Naive B cell (primary cell): ENCODE measurements around the gene C11orf21. TPM values are rescaled to one million over a fixed set of nuclear protein-coding genes. Genes with fewer than 3 reads are reported as not detected.

Source experiments
- ATAC-seq, 2 donors: fragments of 150-1000 bp; cut with Tn5 transposase; 2 replicates each; pipeline ENCODE4 v1.10.0; 2021; ENCODE audit warnings: low read depth in 2 of 2, mild to moderate bottlenecking in 2 of 2, moderate library complexity in 2 of 2
- DNase-seq: peaks from one replicate; pipeline ENCODE4 v3.0.0; 2022
- H3K27ac Mint-ChIP-seq, 6 donors: one replicate each; pipeline ENCODE4 v1.8.0; 2020 to 2022; ENCODE audit warnings: mild to moderate bottlenecking in 6 of 6, mixed read lengths in 6 of 6, moderate library complexity in 5 of 6, inconsistent platforms in 2 of 6
- H3K27me3 Mint-ChIP-seq, 3 donors: one replicate each; pipeline ENCODE4 v1.8.0; 2021 to 2022; ENCODE audit warnings: mixed read lengths in 3 of 3, mild to moderate bottlenecking in 1 of 3
- H3K36me3 Mint-ChIP-seq, 2 donors: one replicate each; pipeline ENCODE4 v1.8.0; 2020 to 2022; ENCODE audit warnings: mixed read lengths in 2 of 2, inconsistent platforms in 1 of 2, mild to moderate bottlenecking in 1 of 2
- H3K4me1 Mint-ChIP-seq, 3 donors: one replicate each; pipeline ENCODE4 v1.8.0; 2020 to 2022; ENCODE audit warnings: mixed read lengths in 3 of 3, inconsistent platforms in 1 of 3, mild to moderate bottlenecking in 1 of 3, moderate library complexity in 1 of 3
- H3K4me3 Mint-ChIP-seq, 8 donors: one replicate each; pipeline ENCODE4 v1.8.0; 2020 to 2022; ENCODE audit warnings: mild to moderate bottlenecking in 8 of 8, mixed read lengths in 8 of 8, moderate library complexity in 8 of 8, inconsistent platforms in 2 of 8
- H3K9me3 Mint-ChIP-seq, 7 donors: one replicate each; pipeline ENCODE4 v1.8.0; 2020 to 2022; ENCODE audit warnings: mixed read lengths in 7 of 7, mild to moderate bottlenecking in 5 of 7, inconsistent platforms in 2 of 7, moderate library complexity in 1 of 7
- polyA plus RNA-seq, 6 donors: library from polyadenylated mRNA; unstranded; fragments of 300-500 nt; fragmentation: Illumina TruSeq; gene quantifications; one replicate each; pipeline ENCODE4 v1.2.3, GENCODE V29; 2021; ENCODE audit warnings: low read depth in 6 of 6

Gene C11orf21
- polyA plus RNA-seq, 6 donors from 2014 or later, result 8.3 to 15.4 (median 10.2) TPM

DNA sequence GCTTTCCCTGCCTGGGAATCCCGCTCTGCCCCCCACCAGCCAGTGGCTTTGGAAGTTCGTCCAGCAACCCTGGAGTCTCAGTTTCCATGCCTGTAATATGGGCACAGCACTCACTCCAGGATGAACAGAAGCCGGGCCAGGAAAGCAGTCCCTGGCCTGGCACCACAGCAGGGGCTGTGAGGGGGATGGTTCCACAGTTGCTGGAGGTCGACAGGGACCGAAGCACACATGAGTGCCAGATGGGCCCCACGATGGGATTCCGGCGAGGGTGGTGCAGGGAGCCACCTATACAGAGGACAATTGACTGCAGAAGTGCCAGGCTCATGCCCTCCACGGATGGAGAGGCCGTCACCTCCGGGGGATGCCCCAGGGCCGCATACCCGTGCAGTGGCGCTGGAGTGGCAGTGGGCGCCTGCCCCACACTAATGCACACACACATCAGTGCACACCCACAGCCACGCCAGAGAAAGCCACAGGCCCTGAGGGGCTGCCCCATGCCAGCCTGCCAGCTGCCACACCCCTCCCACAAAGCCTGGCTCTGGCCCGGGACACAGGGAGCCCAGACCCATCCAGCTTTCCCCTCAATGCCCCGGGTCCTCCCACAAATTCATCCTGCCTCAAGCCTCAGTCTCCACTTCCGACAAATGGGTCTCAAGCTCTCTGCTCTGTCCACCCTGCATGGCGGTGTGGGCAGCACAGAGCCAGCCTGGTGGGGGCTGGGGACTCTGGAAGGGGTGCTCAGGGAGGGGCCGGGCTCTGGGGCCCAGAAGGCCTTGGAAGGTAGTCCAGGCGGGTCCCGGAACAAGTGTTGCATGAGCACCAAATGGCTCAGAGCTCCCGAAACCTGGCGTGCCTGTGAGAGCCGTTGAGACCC lies 41.0 kb downstream of the C11orf21 start:
- H3K9me3 Mint-ChIP-seq, result no peaks in the 10 kb centered on the region
- no peaks in the 10 kb centered on the region for H3K36me3 Mint-ChIP-seq
- DNase-seq (no peak), ATAC-seq (no peak)
- peaks cover 0 to 5% (median 4%) of the 10 kb centered on the region in 3 donors for H3K27me3 Mint-ChIP-seq
- H3K4me3 Mint-ChIP-seq, result no peak overlapping the region
- H3K27ac Mint-ChIP-seq, result no peak overlapping the region
- H3K4me1 Mint-ChIP-seq, result peaks cover 6 to 10% (median 7%) of the 10 kb centered on the region in 3 donors

DNA sequence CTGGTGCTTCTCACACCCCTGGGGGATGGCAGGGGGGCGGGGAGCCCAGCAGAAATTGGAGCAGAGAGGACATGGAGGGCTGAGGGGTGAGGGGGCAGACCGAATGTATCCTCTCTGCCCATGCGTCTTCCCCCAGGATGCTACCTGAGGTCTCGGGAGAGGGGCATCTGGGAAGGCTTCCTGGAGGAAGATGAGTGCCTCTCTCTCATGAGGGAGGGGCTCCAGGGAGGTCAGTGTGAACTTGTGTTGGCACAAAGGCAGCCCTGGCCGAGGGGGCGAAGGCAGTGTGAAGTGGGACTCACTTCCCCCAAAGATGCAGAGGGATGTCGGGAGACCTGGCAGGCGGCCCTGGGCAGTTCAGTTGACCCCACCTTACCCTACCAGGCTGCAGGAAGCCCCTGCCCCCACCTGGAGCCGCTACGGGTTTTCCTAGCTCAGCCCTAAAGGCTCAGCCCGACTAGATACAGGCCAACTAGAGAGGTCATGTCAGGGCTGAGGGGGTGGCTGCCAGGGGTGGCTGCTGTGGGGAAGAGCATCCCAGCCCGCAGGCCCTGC lies 41.7 kb downstream of the C11orf21 start:
- Mint-ChIP-seq H3K36me3 (no peaks in the 10 kb centered on the region), H3K27ac (peak overlapping the region in 1 of 6 donors; percentile 36), H3K9me3 (peaks cover 0 to 4% (median 0%) of the 10 kb centered on the region in 7 donors), H3K4me1 (peaks cover 0 to 3% (median 0%) of the 10 kb centered on the region in 3 donors), H3K4me3 (no peak overlapping the region), H3K27me3 (peaks cover 0 to 5% (median 4%) of the 10 kb centered on the region in 3 donors)
- no peak for ATAC-seq
- no peak for DNase-seq

DNA sequence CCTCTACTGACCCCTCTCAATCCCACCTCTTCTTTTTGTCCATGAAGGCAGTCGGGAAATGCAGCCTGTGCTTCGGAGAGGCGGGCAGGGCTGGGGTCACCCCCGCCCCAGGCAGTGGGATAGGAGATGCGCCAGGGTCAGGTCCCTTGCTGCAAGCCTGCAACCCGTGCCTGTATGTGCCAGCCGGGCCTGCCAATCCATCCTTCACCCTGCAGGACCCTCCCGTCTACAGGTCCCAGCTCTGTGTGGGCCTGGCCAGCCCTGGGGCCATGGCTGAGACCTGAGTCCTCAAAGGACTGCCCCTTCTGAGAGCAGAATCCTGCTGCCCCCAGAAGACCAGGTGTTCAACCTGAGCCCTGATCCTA lies 42.3 kb downstream of the C11orf21 start:
- Mint-ChIP-seq H3K4me1 (peaks cover 0 to 2% (median 0%) of the 10 kb centered on the region in 3 donors), H3K27me3 (peaks cover 0 to 5% (median 4%) of the 10 kb centered on the region in 3 donors), H3K4me3 (no peak overlapping the region), H3K36me3 (no peaks in the 10 kb centered on the region), H3K9me3 (peaks cover 0 to 8% (median 2%) of the 10 kb centered on the region in 7 donors), H3K27ac (no peak overlapping the region)
- no peak for ATAC-seq
- no peak for DNase-seq

DNA sequence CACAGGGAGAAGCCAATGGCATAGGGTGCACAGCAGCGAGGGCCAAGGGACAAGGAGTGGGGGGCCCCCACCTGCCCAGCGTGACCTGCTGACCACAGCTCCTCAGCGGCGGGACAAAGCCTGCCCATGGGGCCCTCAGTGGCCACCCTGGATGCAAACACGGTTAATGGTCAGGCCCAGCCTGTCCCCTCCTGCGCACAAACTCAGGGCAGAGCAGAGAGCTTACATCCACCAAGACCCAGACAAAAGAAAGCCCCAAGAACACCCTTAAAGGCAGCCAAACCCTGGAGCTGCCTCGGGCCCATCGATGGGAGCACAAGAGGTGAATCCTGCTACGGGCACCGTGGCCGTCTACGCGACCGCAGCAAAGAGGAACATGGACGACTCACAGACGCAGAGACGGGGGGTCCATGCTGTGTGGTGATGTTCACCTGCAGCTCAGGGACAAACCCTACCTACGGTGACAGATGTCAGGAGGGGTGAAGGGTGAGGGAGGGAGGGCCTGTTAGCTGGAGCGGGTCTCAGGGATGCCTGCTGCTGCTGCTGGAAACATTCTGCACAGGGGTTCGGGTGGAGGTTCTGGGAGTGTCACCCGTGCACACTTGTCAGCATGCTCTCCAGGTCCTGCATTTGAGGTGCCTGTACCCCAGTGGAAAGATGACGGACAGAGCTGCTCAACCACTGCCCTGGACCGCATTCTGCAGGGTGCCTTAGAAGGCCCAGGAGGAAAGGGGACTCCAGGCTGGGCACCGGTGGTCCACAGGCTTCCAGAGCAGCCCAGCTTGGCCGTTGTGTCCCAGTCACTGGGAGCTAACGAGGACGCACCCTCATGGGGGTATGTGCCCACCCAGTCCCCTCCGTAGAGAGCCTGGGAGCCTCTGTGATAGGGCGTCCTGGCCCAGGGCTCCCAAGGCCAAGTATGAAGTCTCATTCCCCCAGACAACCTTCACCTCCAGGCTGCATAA lies 42.9 kb downstream of the C11orf21 start:
- no peak overlapping the region for H3K27ac Mint-ChIP-seq
- H3K36me3 Mint-ChIP-seq, result no peaks in the 10 kb centered on the region
- H3K4me3 Mint-ChIP-seq, result no peak overlapping the region

GRCh38 chr11:2256951-2257700 lies 44.6 kb downstream of the C11orf21 start:
- no peaks in the 10 kb centered on the region for H3K36me3 Mint-ChIP-seq
- H3K27me3 Mint-ChIP-seq, result peaks cover 0 to 5% (median 4%) of the 10 kb centered on the region in 3 donors
- peaks cover 0 to 2% (median 0%) of the 10 kb centered on the region in 3 donors for H3K4me1 Mint-ChIP-seq
- no peak for ATAC-seq
- peaks cover 0 to 8% (median 3%) of the 10 kb centered on the region in 7 donors for H3K9me3 Mint-ChIP-seq
- DNase-seq, result no peak
- peak overlapping the region in 1 of 6 donors; percentile 43 for H3K27ac Mint-ChIP-seq
- peak overlapping the region in 1 of 8 donors; percentile 29 for H3K4me3 Mint-ChIP-seq

More for the DNA sequence above, 42.9 kb downstream of the C11orf21 start:
- ATAC-seq (no peak), DNase-seq (no peak)
- Mint-ChIP-seq H3K27me3 (peaks cover 0 to 5% (median 4%) of the 10 kb centered on the region in 3 donors), H3K9me3 (peaks cover 0 to 8% (median 3%) of the 10 kb centered on the region in 7 donors), H3K4me1 (peaks cover 0 to 2% (median 0%) of the 10 kb centered on the region in 3 donors)

GRCh38 chr11:2256293-2256913 lies 45.3 kb downstream of the C11orf21 start:
- H3K27me3 Mint-ChIP-seq, result peaks cover 0 to 5% (median 4%) of the 10 kb centered on the region in 3 donors
- no peaks in the 10 kb centered on the region for H3K36me3 Mint-ChIP-seq
- H3K4me1 Mint-ChIP-seq, result peaks cover 0 to 2% (median 0%) of the 10 kb centered on the region in 3 donors
- H3K4me3 Mint-ChIP-seq, result no peak overlapping the region
- ATAC-seq (no peak), DNase-seq (no peak)
- H3K9me3 Mint-ChIP-seq, result peaks cover 0 to 8% (median 3%) of the 10 kb centered on the region in 7 donors
- H3K27ac Mint-ChIP-seq, result peak overlapping the region in 1 of 6 donors; percentile 43

- no peak overlapping the region for H3K4me3 Mint-ChIP-seq
- peaks cover 0 to 8% (median 3%) of the 10 kb centered on the region in 7 donors for H3K9me3 Mint-ChIP-seq
- peaks cover 0 to 2% (median 0%) of the 10 kb centered on the region in 3 donors for H3K4me1 Mint-ChIP-seq
- no peak for ATAC-seq
- no peaks in the 10 kb centered on the region for H3K36me3 Mint-ChIP-seq
- H3K27ac Mint-ChIP-seq, result no peak overlapping the region
- H3K27me3 Mint-ChIP-seq, result peaks cover 0 to 20% (median 10%) of the 10 kb centered on the region in 3 donors
- no peak for DNase-seq
These were observed 49.7 kb downstream of the C11orf21 start for GRCh38 chr11:2252018-2252417.

- H3K4me1 Mint-ChIP-seq, result no peaks in the 10 kb centered on the region
- peak overlapping the region in 1 of 6 donors; percentile 44 for H3K27ac Mint-ChIP-seq
These were observed 50.6 kb downstream of the C11orf21 start for GRCh38 chr11:2251138-2251537.

GRCh38 chr11:2250485-2250884 lies 51.2 kb downstream of the C11orf21 start:
- Mint-ChIP-seq H3K9me3 (peaks cover 0 to 8% (median 3%) of the 10 kb centered on the region in 7 donors), H3K36me3 (no peaks in the 10 kb centered on the region), H3K27ac (peak overlapping the region in 1 of 6 donors; percentile 81), H3K27me3 (peaks cover 6 to 20% (median 10%) of the 10 kb centered on the region in 3 donors), H3K4me3 (no peak overlapping the region), H3K4me1 (no peaks in the 10 kb centered on the region)
- no peak for ATAC-seq
- DNase-seq, result no peak

More at GRCh38 chr11:2251138-2251537, 50.6 kb downstream of the C11orf21 start:
- Mint-ChIP-seq H3K4me3 (no peak overlapping the region), H3K36me3 (no peaks in the 10 kb centered on the region), H3K27me3 (peaks cover 5 to 20% (median 10%) of the 10 kb centered on the region in 3 donors), H3K9me3 (peaks cover 0 to 8% (median 3%) of the 10 kb centered on the region in 7 donors)
- ATAC-seq (no peak), DNase-seq (no peak)

- H3K4me3 Mint-ChIP-seq, result no peak overlapping the region
- H3K27ac Mint-ChIP-seq, result no peak overlapping the region
- H3K9me3 Mint-ChIP-seq, result peaks cover 0 to 5% (median 3%) of the 10 kb centered on the region in 7 donors
- no peaks in the 10 kb centered on the region for H3K4me1 Mint-ChIP-seq
- no peak for ATAC-seq
- no peak for DNase-seq
- H3K27me3 Mint-ChIP-seq, result peaks cover 6 to 21% (median 14%) of the 10 kb centered on the region in 3 donors
- H3K36me3 Mint-ChIP-seq, result no peaks in the 10 kb centered on the region
These were observed 51.7 kb downstream of the C11orf21 start for GRCh38 chr11:2250041-2250440.

GRCh38 chr11:2249189-2249916 lies 52.4 kb downstream of the C11orf21 start:
- Mint-ChIP-seq H3K36me3 (no peaks in the 10 kb centered on the region), H3K27ac (no peak overlapping the region), H3K4me1 (no peaks in the 10 kb centered on the region), H3K27me3 (peaks cover 9 to 27% (median 20%) of the 10 kb centered on the region in 3 donors), H3K4me3 (no peak overlapping the region), H3K9me3 (peaks cover 0 to 5% (median 0%) of the 10 kb centered on the region in 7 donors)
- no peak for DNase-seq
- no peak for ATAC-seq
